ENCODE measurements around the gene GRIN3B. TPM values are rescaled to one million over a fixed set of nuclear protein-coding genes. Genes with fewer than 3 reads are reported as not detected.
A peak's percentile ranks its signal among the peaks of the same experiment; 100 is the strongest.

GRIN3B gene
- total RNA-seq, 4 donors from 2014 or later, result 0.48 TPM; not detected in 3

- no peak for TF ChIP-seq CTCF (IDR thresholded peaks at IDR 0.05)
- Histone ChIP-seq H3K27me3 (peaks cover 0 to 12% of the 10 kb centered on the region in 2 donors), H3K27ac (no peak overlapping the region), H3K4me3 (no peak overlapping the region), H3K36me3 (no peaks in the 10 kb centered on the region), H3K9me3 (no peaks in the 10 kb centered on the region), H3K4me1 (no peaks in the 10 kb centered on the region)
- intact Hi-C loops (cut with DNase I; ENCODE audit: low total_unique reads), result no loop called here
- peak in 1 of 2 donors; percentile 16 for DNase-seq
These were observed 8.1 kb upstream of the GRIN3B start for GRCh38 chr19:991932-992669.

DNA sequence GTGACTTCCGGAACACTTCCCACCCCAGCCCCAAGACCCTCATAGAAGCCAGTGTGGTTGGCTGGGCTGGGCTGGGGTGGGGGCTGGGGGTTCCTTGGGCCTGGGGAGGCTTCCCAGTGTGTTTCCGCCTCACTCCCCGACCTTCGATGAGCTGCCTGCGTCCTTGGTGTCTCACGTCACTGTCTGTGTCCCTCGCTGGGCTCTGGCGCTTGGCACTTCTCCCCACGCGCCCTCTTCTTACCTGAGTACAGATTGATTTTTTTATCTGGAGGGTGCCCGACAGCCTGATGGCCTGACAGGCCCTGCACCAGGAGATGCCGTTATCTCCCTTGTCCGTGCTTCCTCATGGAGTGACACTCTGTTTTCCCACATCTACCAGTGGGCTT lies 7.6 kb upstream of the GRIN3B start:
- intact Hi-C loops (cut with DNase I; ENCODE audit: low total_unique reads), result no loop called here
- no peaks in the 10 kb centered on the region for H3K4me1 ChIP-seq
- no peak for TF ChIP-seq POLR2A (IDR thresholded peaks at IDR 0.05)
- no peak for TF ChIP-seq CTCF (IDR thresholded peaks at IDR 0.05)
- no peaks in the 10 kb centered on the region for H3K9me3 ChIP-seq
- no peak overlapping the region for H3K4me3 ChIP-seq
- no peaks in the 10 kb centered on the region for H3K36me3 ChIP-seq
- no peak for DNase-seq
- H3K27me3 ChIP-seq, result peaks cover 0 to 12% of the 10 kb centered on the region in 2 donors
- no peak overlapping the region for H3K27ac ChIP-seq

- H3K9me3 ChIP-seq, result no peaks in the 10 kb centered on the region
- no peak overlapping the region for H3K4me3 ChIP-seq
- H3K4me1 ChIP-seq, result no peaks in the 10 kb centered on the region
- no peaks in the 10 kb centered on the region for H3K36me3 ChIP-seq
- TF ChIP-seq POLR2A (IDR thresholded peaks at IDR 0.05), result no peak
- TF ChIP-seq CTCF (IDR thresholded peaks at IDR 0.05), result no peak
- no peak overlapping the region for H3K27ac ChIP-seq
- peaks cover 7 to 14% of the 10 kb centered on the region in 2 donors for H3K27me3 ChIP-seq
- no peak for DNase-seq
- intact Hi-C loops (cut with DNase I; ENCODE audit: low total_unique reads), result no loop called here
These were observed 6.8 kb upstream of the GRIN3B start for GRCh38 chr19:993361-993830.

DNA sequence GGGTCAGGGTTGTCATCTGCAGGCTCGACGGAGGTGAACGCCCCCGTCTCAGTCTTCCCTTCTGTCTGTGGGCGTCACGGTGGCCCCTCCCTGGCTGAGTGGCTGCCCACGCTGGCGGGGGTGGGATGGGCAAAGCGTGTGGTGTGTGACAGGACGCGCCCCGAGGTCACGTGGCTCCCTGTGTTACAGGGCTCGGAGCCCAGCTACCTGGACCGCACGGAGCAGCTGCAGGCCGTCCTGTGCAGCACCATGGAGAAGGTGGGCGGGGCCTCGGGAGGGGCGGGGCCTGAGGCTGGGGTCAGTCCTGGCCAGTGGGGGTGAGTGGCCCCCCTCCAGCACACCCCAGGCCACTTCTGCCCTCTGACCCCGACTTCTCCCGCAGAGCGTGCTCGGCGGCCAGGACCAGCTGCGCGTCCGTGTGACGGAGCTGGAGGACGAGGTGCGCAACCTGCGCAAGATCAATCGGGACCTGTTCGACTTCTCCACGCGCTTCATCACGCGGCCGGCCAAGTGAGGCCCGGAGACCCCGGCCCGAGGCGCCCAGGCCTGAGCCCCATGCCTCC lies 6.3 kb upstream of the GRIN3B start:
- Histone ChIP-seq H3K27ac (no peak overlapping the region), H3K36me3 (no peaks in the 10 kb centered on the region), H3K4me1 (no peaks in the 10 kb centered on the region), H3K27me3 (peaks cover 12 to 18% of the 10 kb centered on the region in 2 donors), H3K4me3 (no peak overlapping the region), H3K9me3 (no peaks in the 10 kb centered on the region)
- no peak for DNase-seq
- intact Hi-C loops (cut with DNase I; ENCODE audit: low total_unique reads), result no loop called here
- TF ChIP-seq CTCF (IDR thresholded peaks at IDR 0.05) (no peak), POLR2A (IDR thresholded peaks at IDR 0.05) (no peak)

DNA sequence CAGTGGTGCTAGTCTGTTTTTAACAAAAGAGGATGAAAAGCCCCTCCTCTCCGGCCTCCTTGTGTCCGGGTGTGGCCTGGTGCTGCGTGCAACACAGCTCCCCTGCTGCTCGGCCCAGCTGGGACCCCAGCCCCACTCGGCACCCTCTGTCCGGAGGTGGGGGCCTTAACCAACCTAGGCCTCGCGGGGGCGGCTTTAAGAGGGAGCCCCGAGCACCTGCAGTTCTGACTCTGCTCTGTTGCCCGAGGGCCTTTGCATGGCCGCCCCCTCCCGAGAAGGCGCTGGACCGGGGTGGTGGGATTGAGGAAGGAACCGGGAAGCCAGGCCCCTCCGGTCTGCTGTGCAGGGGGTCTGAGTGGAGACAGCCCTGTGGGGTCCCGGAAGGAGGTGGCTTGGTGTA lies 5.7 kb upstream of the GRIN3B start:
- H3K27ac ChIP-seq, result no peak overlapping the region
- intact Hi-C loops (cut with DNase I; ENCODE audit: low total_unique reads), result no loop called here
- no peak for DNase-seq
- no peaks in the 10 kb centered on the region for H3K9me3 ChIP-seq
- TF ChIP-seq CTCF (IDR thresholded peaks at IDR 0.05) (no peak), POLR2A (IDR thresholded peaks at IDR 0.05) (no peak)
- no peak overlapping the region for H3K4me3 ChIP-seq
- H3K27me3 ChIP-seq, result peaks cover 18 to 24% of the 10 kb centered on the region in 2 donors
- no peaks in the 10 kb centered on the region for H3K4me1 ChIP-seq
- H3K36me3 ChIP-seq, result no peaks in the 10 kb centered on the region

Data from uterus (tissue), 4 donors.